Activated CD4-positive, alpha-beta T cell treated with anti-CD3 and anti-CD28 coated beads for 48 hours (primary cell): ENCODE data around the gene CARD10.
A peak's percentile ranks its signal among the peaks of the same experiment; 100 is the strongest.
"Not testable (repeated sequence)": the region's sequence is repeated elsewhere in the genome, so short reads cannot be mapped to it uniquely, and the experiment has no call there.

Experiments
- DNase-seq: peaks from one replicate; pipeline ENCODE4 v3.0.0-alpha.2; 2020

The CARD10 gene

DNA sequence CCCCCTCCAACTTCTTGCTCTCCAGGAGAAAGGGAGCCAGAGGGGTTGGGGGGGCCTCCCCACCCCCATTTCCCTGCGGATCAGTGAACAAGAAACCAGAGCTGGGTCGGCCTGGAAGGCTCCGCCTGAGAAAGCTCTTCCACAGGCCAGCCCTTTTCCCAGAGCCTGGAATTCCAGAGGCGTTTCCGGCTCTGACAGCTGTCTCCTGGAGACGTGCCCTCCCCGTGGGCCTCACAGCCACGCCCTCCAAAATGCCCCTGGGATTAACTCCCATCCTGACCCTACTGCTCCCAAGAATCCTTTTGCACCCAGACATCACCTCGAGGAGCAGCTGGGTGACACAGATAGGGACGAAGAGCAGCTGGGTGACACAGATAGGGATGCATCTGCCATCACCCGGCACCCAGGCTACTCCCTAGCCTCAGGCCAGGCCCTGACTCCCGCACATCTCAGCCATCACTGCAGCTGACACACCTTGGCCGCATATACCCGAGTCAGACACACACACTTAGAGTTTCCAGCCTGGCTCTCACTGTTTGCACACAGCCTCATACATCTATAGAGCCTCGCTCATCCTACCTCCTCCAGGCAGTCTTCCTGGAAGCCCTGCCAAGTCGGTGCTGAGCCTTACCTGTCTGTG is 33.4 kb upstream of the CARD10 start:
- DNase-seq = no peak

DNA sequence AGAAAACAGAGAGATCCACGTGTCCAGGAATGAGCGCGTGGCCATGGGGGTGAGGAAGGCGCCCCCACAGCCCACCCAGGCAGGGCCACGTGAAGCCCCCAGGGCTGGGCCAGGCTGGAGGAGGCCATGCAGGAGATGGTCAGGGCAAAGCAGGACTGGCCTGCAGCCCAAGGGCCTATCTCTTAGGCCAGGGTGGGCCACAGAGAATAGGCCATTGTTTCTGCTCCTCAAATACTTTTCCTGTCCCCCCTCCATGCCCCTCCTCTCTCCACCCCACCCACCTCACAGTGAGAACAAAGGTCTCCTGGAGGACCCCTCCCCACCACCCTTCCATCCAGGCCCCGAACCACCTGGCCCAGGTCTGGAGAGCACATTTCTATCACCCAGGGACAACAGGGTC is 32.8 kb upstream of the CARD10 start:
- no peak for DNase-seq

DNA sequence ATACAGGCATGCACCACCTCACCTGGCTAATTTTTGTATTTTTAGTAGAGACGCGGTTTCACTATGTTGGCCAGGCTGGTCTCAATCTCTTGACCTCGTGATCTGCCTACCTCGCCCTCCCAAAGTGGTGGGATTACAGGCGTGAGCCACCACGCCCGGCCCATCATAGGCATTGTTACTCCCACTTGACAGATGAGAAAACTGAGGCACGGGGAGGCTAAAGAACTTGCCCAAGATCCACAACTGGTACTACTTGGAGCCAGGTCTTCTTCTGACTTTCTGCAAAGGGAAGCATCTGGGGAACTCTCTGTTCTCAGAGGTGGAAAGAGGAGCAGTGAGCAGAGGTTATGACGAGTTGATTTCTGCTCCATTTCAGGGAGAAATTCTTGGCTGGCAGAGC is 31.7 kb upstream of the CARD10 start:
- DNase-seq = not testable (repeated sequence)

DNA sequence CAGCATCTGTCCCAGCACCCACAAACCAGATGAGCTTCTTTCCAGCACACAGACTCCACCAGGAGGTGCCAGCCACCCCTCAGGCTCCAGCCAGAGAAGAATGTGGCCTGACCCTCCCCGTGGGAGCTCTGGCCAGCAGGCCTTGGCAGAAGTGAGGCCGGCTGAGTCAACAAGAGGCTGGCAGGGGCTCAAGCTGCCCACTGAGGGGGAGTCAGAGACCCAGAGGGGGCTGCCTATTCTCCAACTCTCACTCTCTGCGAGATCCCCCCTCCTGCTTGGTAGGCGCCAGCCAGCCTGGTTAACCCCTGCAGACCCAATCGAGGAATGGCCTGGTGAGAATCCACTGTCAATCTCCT is 30.5 kb upstream of the CARD10 start:
- DNase-seq = no peak

DNA sequence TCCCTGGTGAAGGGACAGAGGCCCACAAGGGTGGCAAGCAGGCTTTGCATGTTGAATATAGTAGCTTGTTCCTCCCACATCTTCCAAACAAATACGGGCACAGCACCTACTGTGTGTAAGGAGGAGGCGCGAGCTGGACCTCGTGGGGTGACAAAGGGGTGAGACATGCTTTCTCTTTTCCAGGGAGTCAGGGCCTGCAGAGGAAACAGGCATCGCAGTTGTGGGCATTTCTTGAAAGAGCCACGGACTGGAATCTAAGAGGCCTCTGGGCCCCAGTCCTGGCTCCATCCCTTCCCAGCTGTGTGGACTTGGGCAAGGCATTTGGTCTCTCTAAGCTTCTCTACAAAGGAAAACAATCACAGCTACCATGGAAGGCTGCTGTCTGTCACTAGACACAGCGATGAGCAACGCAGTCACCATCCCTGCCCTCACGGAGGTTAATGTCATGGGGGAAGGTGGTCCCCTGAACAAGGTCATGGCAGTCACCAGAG is 28.1 kb upstream of the CARD10 start:
- DNase-seq = no peak

DNA sequence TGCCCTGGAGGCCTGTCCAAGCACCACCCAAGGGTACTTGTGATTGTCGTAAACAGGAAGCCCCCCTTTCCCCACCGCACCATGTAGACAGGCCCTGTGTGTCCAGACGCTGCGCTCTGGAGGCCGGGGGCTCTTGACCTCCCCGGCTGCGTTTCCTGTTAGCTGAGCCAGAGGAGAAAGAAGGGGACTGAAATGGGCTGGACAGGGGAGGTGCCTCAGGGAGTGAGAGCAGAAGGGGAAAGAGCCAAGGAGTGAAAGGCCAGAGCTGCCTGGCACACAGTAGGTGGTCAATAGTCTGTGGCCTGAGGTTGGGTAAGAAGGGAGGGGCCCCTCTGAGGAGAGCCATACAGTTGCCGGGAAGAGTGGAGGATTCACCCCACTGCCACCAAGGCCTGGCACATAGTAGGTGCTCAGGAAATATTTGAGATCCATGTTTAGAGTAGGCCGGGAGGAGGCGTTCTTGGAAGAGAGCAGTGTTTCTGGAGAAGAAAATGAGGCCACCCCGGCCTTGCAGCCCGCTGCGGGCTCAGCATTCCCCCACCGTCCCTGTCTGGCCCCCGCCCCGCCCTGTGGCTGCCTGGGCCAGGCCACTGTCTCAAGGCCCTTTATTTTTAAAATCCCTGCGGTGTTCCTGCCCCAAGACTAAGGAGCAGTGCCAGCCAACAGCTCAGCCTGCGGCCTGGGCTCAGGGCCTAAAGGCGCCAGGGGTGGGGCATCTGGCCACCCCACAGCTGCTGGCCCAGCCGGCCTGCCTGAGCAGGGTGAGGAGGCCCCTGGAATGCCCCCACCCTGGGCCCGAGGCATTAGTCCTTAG is 27.4 kb upstream of the CARD10 start:
- no peak for DNase-seq

DNA sequence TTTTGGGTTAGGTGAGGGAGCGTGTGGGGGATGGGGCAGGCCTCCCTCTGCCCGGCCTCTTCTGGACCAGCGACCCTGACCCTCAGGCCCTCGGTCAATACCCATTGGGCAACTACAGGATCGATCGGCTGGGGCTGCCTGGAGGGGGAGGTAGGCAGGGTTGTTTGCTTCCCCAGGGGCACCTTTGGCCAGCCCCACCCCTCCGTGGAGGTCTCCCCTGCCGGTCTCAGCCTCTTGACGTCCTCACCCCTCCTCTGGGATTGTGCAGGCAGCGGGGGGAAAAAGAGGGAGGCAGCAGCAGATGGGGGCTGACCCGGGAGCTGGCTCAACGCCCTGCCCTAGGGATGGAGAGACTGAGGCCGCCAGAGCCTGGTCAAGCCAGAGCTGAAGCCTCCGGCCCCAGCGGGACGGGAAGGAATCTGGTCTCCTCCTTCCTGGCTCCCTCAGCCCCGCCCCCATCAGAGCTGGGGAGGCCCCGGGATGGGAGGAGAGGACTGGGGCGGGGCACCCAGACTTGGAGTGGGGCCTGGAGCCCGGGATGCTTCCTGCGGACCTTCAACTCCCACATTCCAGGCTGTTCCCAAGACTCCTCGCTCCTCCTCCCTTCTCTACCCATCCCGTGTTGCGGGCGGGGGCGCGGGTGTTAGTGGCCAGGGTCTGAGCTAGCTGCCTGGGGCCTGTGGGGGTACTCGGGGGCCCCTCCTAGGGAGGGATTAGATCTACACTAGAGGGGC is 26.7 kb upstream of the CARD10 start:
- DNase-seq = no peak

DNA sequence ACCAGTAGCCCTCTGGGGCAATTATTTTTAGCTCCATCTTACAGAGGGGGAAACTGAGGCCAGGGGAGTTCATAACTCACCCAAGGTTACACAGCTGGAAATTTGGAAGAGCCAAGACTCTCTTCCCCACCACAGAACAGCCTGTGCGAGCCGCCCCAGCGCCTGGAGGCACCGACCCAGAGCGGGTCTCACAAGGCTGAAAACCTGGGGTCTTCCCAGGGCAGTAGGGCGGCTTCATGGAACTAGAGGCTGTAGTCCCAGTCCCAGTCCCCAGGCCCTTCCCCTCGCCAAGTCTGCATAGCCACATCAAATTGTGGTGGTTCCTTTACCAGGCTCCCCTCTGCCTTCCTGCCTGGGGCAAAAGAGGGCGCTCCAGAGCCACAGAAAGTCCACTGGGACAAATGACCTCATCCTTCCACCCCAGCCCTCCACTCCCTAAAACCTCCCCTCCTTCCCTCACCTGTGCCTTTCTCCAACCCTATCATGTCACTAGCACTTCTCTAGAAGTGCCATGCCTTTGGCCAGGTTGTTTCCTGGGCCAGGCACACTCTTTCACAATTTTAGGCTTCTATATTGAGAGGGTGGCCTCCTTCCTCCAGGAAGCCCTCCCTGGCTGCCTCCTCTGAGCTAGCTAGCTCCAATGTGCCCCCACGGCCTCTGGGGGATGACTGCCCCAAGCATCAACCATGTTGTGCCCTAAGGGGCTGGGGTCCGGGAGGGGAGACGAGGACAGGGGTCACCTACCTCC is 25.9 kb upstream of the CARD10 start:
- peak; percentile 75 for DNase-seq

DNA sequence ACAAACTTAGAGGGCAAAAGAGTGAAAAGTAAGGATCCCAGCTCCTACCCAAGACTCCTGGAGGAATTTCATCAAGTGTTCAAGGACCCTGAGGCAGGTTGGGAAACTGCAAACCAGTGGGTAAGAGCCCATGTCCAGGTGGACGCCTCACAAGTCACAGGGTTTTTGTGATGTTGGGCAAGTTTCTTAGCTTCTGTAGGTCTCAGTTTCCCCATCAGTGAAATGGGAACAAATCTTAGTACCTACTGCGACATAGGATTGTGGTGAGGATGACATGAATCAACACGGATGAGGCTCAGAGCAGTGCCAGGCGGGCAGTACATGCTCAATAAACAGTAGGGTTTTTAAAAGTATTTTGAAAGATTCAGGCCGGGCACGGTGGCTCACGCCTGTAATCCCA is 23.7 kb upstream of the CARD10 start:
- no peak for DNase-seq

DNA sequence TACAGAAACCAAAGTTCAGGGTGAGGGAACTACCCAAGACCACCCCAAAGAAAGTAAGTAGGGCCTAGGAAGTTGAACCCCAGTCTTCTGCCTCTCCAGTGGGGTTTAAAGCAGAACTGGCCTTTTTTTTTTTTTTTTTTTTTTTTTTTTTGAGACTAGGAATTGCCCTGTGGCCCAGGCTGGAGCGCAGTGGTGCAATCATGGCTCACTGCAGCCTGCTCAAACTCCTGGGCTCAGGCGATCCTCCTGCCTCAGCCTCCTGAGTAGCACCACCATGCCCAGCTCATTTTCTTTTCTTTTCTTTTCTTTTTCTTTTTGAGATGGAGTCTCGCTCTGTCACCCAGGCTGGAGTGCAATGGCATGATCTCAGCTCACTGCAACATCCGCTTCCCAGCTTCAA is 23.2 kb upstream of the CARD10 start:
- not testable (repeated sequence) for DNase-seq

DNA sequence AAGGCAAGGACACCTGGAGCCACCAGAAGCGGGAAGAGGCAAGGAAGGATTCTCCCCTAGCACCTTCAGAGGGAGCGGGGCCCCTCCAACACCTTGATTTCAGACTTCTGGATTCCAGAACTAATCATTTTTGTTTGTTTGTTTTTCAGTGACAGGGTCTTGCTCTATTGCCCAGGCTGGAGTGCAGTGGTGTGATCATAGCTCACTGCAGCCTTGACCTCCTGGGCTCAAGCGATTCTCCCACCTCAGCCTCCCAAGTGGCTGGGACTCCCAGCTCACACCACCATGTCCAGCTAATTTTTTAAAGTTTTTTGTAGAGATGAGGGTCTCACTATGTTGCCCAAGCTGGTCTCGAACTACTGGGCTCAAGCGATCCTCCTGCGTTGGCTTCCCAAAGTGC is 20.6 kb upstream of the CARD10 start:
- not testable (repeated sequence) for DNase-seq

DNA sequence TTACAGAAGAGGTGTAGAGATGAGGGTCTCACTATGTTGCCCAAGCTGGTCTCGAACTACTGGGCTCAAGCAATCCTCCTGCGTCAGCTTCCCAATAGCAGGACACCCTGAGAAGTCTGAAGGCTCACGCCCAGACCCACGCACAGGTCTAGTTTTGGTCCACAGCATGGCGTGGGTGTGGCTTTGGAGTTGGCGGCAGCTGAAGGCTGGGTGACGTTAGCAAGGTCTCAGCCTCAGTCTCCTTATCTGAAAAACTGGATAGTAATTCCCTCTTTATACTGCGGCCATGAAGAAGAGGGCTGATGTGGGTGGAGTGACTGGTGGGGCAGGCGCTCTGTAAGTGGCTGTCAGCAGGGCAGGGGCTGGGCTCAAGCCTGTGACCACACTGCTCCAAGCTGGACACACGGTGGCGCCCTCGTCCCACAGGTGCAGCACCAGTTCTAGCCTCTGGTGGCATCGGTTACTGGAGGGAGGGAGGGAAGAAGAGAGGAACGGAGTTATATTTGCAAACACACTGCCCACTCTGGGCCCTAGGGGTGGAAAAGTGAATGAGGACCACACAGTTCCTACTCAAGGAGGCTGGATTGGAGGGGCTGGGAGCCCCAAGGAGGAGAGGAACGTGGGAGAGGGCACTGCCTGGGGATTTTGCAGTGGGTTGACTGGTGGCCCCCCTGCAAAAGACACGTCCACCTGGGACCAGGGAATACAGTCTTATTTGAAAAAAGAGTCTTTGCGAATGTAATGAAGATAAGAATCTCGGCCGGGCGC is 19.6 kb upstream of the CARD10 start:
- DNase-seq = peak; percentile 95

DNA sequence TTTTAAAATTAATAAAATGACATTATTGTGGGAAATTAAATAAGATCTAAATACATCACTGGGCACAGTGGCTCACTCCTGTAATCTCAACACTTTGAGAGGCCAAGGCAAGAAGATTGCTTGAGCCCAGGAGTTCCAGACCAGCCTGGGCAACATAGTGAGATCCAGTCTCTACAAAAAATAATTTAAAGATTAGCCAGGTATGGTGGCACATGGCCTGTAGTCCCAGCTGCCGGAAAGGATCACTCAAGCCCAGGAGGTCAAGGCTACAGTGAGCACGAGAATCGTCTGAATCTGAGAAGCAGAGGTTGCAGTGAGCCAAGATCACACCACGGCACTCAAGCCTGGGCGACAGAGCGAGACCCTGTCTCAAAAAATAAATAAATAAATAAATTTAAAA is 15.9 kb upstream of the CARD10 start:
- no peak for DNase-seq

DNA sequence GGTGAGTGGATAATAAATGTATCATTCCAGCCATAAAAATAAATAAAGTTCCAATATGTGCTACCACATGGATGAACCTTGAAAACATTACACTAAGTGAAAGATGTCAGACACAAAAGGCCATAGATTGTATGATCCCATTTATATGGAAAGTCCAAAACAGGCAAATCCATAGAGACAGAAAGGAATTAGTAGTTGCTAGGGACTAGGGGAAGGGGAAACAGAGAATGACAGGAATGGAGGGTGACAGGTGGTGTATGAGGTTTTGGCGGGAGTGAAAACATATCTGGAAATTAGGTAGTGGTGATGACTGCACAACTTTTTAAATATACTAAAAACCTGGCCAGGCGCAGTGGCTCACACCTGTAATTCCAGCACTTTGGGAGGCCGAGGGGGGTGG is 15.2 kb upstream of the CARD10 start:
- DNase-seq = no peak

DNA sequence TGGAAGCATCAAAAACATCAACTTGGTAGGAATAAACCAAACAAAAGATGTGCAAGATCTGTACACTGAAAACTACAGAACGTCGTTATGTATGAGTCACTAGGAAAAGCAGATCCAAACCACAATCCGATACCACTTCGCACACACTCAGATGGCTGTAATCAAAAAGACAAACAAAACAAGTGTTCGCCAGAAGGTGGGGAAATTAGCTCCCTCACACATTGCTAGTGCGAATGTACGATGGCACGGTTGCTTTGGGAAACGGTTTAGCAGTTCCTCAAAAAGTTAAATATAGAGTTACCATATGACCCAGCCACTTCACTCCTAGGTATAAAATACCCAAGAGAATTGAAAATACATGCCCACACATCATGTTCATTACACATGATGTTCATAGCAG is 14.8 kb upstream of the CARD10 start:
- no peak for DNase-seq

DNA sequence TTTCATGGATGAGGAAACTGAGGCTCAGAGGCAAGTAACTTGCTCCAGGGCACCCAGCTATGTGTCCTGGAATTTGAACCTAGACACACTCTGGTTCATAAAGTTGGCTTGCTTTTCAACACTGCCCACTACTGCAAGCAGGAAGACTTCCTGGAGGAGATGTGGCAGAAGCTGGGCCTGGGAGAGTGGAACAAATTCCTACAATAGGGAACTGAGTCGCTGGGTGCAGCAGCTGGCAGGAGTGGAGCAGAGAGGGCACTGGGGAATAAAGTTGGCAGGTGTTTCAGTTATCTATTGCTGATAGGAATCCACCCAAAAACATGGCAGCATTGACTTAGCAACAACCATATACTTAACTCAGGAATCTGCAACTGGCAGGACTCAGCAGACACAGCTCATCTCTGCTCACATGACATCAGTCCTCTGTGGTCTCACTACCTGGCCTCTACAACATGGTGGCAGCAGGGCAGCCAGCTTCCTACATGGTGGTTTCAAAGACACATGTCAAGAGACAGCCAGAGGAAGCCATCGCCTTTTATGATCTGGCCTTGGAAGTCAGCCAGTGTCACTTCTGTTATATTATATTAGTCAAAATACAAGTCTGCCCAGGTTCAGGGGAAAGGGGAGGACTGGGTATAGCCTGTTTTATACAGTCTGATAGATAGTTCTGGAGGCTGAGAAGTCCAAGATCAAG is 10.6 kb upstream of the CARD10 start:
- DNase-seq = no peak

DNA sequence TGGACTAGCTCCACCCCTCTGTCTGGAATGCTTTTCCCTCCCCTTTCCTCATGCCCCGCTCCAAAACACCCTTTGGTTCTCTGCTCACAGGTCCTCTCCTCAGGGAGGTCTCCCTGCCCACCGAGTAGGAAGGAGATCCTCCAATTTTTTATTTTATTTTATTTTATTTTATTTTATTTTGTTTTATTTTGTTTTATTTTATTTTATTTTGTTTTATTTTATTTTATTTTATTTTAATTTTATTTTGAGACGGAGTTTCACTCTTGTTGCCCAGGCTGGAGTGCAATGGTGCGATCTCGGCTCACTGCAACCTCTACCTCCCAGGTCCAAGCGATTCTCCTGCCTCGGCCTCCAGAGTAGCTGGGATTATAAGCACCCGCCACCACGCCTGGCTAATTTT is 8.7 kb upstream of the CARD10 start:
- DNase-seq = not testable (repeated sequence)

DNA sequence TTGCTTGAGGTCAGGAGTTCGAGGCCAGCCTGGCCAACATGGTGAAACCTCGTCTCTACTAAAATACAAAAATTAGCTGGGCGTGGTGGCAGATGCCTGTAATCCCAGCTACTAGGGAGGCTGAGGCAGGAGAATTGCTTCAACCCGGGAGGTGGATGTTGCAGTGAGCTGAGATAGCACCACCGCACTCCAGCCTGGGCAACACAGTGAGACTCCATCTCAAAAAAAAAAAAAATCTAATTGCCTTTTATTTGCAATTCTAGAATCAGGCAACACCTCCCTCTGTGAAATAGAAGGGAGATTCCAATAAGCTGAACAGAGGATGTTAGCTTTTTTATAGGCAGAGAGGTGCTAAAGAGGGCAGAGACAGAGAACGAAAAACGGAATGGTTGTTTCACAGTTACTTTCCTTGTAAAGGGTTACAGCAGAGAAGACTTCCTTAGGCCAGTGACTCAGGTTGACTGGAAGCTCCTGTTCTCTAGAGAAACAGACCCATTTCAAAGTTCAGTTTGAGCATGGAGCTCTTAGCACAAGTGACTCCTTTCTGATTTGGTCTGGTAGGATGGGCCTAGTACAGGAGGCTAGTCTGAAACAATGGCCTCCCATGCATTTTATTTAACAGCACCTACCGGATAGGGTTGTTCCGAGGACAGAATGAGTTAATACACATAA is 8.0 kb upstream of the CARD10 start:
- DNase-seq = not testable (repeated sequence)

DNA sequence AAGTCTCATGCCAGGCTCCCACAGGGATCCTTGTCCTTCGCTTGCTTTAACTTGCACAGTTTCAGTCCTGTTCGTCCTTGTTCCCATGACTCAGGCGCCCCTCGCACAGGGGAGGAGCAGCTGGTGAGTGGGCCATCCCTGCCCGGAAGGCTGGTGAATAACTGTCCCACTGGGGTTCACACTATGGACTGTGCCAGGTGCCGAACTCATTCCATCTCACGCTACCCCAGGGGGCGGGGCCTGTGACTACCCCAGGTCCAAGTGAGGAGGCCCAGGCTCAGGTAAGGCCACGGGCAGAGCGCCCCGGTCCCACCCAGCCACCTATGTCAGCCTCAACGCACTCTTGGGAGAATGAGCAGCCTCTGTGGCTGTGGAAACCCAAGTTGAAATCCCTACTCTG is 7.2 kb upstream of the CARD10 start:
- DNase-seq = no peak

DNA sequence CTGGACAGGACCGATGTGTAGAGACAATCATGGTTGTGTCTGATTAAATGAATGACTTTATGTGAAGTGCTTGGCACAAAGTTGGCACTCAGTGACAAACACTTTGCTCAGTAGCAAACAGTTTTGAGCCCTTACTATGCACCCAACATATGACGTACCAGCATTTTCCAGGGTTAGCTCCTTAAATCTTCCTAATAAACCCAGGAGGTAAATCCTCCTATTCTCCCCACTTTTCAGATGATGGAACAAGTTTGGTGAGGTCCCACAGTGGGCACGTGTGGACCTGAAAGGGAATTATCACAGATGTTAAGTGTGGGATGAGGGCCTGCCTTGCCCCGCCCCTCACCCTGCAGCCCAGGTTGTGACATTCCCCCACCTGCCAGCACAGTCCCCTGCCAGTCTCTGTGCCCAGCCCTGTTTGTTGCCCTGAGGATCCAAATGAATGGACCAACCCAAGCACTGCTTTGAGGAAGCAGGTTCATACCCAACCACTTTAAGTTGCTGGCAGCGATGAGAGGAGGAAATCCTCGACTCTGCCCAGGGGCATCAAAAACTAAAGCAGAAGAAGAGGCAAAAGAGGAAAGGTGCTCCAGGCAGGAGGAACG is 6.6 kb upstream of the CARD10 start:
- no peak for DNase-seq
